DND-41 (cell line): ENCODE measurements around the gene CBY1.

Source experiments
- ATAC-seq: fragments of 200-7000 bp; cut with Tn5 transposase; 3 replicates; pipeline ENCODE4 v1.9.1; 2021; ENCODE audit warnings: low read depth; ENCODE audit not compliant: insufficient read depth
- DNase-seq: peaks from one replicate; pipeline ENCODE4 v3.0.0-alpha.2; 2020
- H2AFZ ChIP-seq: 2 replicates; pipeline ENCODE4 v1.6.0; 2012; ENCODE audit warnings: low read depth, low read length
- H3K27ac ChIP-seq: 2 replicates; pipeline ENCODE4 v1.5.1; 2012; ENCODE audit warnings: low read length, inconsistent platforms
- H3K27me3 ChIP-seq: fragments of 200-600 bp; sonication (generic); 2 replicates; pipeline ENCODE4 v1.6.0; 2012; ENCODE audit warnings: low read length, mild to moderate bottlenecking, inconsistent platforms; ENCODE audit not compliant: insufficient read depth, poor library complexity
- H3K36me3 ChIP-seq: 2 replicates; pipeline ENCODE4 v1.5.1; 2012; ENCODE audit warnings: low read length, inconsistent platforms; ENCODE audit not compliant: insufficient read depth
- H3K4me1 ChIP-seq: 2 replicates; pipeline ENCODE4 v1.5.1; 2012; ENCODE audit warnings: mild to moderate bottlenecking, low read length; ENCODE audit not compliant: insufficient read depth
- H3K4me2 ChIP-seq: 2 replicates; pipeline ENCODE4 v1.6.0; 2012; ENCODE audit warnings: mild to moderate bottlenecking, moderate library complexity, low read length, inconsistent platforms; ENCODE audit not compliant: insufficient read depth
- H3K4me3 ChIP-seq, 2 experiments: fragments of 200-600 bp in 1 of 2; shearing (Covaris generic) in 1 of 2; 2 replicates each; pipeline ENCODE4 v1.5.1; 2012 to 2016; ENCODE audit warnings: inconsistent platforms in 2 of 2, low read length in 2 of 2, mild to moderate bottlenecking in 2 of 2, low read depth in 1 of 2, moderate library complexity in 1 of 2
- H3K79me2 ChIP-seq: 2 replicates; pipeline ENCODE4 v1.6.0; 2012; ENCODE audit warnings: low read length, inconsistent platforms; ENCODE audit not compliant: insufficient read depth
- H3K9ac ChIP-seq: 2 replicates; pipeline ENCODE4 v1.6.0; 2012; ENCODE audit warnings: low read depth, mild to moderate bottlenecking, inconsistent platforms, low read length, moderate library complexity
- H3K9me3 ChIP-seq: 2 replicates; pipeline ENCODE4 v1.5.1; 2012; ENCODE audit warnings: low read length, moderate library complexity, mild to moderate bottlenecking, inconsistent platforms; ENCODE audit not compliant: insufficient read depth, severe bottlenecking
- H4K20me1 ChIP-seq: 2 replicates; pipeline ENCODE4 v1.6.0; 2012; ENCODE audit warnings: low read length; ENCODE audit not compliant: insufficient read depth
- EZH2 ChIP-seq: IDR thresholded peaks from 3 replicates; pipeline ENCODE4 v1.6.1; 2012; ENCODE audit warnings: borderline replicate concordance, low read depth, mild to moderate bottlenecking, moderate library complexity, low read length, inconsistent platforms; ENCODE audit not compliant: severe bottlenecking
- TF ChIP-seq, protein P1 (sequence below): IDR thresholded peaks from 2 replicates; pipeline ENCODE4 v1.5.1; 2012; ENCODE audit warnings: borderline replicate concordance, low read length, moderate library complexity, mild to moderate bottlenecking; ENCODE audit not compliant: poor library complexity, severe bottlenecking; ENCODE audit errors: extremely low read depth

The CBY1 gene

GRCh38 chr22:38681582-38682335 lies 25.3 kb downstream of the CBY1 start, which contains the start of gene TOMM22:
TSS of gene TOMM22 (plus strand) at chr22:38681957. CDS start at chr22:38681979, 22 bp downstream.
- H3K4me3 ChIP-seq, result peak within 1 kb of the TSS; percentile 99
- peaks cover 10% of the 10 kb centered on the region for H4K20me1 ChIP-seq
- peaks cover 29% of the 10 kb centered on the region for H3K4me1 ChIP-seq
- H3K4me2 ChIP-seq, result peak within 1 kb of the TSS; percentile 97
- no peak for TF ChIP-seq EZH2
- TF ChIP-seq, protein P1, sequence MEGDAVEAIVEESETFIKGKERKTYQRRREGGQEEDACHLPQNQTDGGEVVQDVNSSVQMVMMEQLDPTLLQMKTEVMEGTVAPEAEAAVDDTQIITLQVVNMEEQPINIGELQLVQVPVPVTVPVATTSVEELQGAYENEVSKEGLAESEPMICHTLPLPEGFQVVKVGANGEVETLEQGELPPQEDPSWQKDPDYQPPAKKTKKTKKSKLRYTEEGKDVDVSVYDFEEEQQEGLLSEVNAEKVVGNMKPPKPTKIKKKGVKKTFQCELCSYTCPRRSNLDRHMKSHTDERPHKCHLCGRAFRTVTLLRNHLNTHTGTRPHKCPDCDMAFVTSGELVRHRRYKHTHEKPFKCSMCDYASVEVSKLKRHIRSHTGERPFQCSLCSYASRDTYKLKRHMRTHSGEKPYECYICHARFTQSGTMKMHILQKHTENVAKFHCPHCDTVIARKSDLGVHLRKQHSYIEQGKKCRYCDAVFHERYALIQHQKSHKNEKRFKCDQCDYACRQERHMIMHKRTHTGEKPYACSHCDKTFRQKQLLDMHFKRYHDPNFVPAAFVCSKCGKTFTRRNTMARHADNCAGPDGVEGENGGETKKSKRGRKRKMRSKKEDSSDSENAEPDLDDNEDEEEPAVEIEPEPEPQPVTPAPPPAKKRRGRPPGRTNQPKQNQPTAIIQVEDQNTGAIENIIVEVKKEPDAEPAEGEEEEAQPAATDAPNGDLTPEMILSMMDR, result peak; percentile 85
- H2AFZ ChIP-seq, result peak within 1 kb of the TSS; percentile 99
- H3K79me2 ChIP-seq, result peaks cover 39% of the 10 kb centered on the region
- peak; percentile 87 for DNase-seq
- H3K9ac ChIP-seq, result peak within 1 kb of the TSS; percentile 89
- H3K27me3 ChIP-seq, result no peaks in the 10 kb centered on the region
- H3K9me3 ChIP-seq, result no peaks in the 10 kb centered on the region
- peak within 1 kb of the TSS; percentile 95 for H3K27ac ChIP-seq
- peaks cover 47% of the 10 kb centered on the region for H3K36me3 ChIP-seq
- ATAC-seq, result peak; percentile 98

DNA sequence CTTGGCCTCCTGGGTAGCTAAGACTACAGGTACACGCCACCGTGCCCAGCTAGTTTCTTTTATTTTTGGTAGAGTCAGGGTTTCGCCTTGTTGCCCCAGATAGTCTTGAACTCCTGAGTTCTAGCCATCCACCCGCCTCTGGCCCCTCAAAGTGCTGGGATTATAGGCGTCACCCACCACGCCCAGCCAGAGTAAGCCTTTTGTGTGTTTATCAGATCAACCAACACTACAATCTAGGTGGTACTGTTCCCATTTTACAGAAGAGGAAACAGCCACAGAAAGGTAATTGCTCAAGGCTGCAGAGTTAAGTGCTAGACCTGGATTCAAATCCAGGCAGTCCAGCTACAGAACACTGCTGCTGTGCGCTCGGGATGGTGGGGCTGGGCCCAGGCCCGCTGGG lies 28.5 kb downstream of the CBY1 start:
- TF ChIP-seq, protein P1, result no peak
- TF ChIP-seq EZH2, result no peak
- H4K20me1 ChIP-seq, result peaks cover 11% of the 10 kb centered on the region

DNA sequence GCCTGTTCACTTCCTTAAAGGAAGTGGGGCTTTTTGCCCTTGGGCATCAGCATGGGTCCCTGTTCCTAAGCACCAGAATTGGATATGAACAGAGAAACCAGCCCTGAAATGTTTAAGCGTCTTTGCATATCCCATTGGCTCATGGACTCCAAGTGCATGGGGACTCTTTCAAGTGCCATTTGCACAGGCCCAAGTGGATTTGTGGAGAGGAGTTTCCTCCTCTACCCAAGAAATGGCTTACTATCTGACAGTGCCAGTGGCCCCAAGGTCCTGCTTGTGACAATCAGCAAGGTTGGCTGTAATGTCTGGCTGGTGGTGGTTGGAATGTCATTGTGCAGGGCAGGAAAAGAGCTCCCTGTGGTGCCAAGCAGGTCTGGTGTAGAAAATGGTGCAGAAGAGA lies 29.3 kb downstream of the CBY1 start:
- Histone ChIP-seq H2AFZ (no peak overlapping the region), H3K4me3 (no peak overlapping the region), H3K79me2 (peaks cover 34% of the 10 kb centered on the region), H3K4me1 (peaks cover 22% of the 10 kb centered on the region), H3K36me3 (peaks cover 77% of the 10 kb centered on the region), H3K9me3 (no peaks in the 10 kb centered on the region), H3K27me3 (no peaks in the 10 kb centered on the region), H4K20me1 (peaks cover 11% of the 10 kb centered on the region), H3K27ac (no peak overlapping the region), H3K4me2 (no peak overlapping the region), H3K9ac (no peak overlapping the region)
- DNase-seq, result no peak
- no peak for ATAC-seq
- no peak for TF ChIP-seq EZH2
- TF ChIP-seq, protein P1, result no peak

More for the DNA sequence above, 28.5 kb downstream of the CBY1 start:
- H3K4me1 ChIP-seq, result peaks cover 29% of the 10 kb centered on the region
- DNase-seq (no peak), ATAC-seq (no peak)
- no peak overlapping the region for H3K27ac ChIP-seq
- H3K9me3 ChIP-seq, result no peaks in the 10 kb centered on the region
- H3K27me3 ChIP-seq, result no peaks in the 10 kb centered on the region
- H2AFZ ChIP-seq, result no peak overlapping the region
- no peak overlapping the region for H3K4me3 ChIP-seq
- H3K4me2 ChIP-seq, result no peak overlapping the region
- no peak overlapping the region for H3K9ac ChIP-seq
- peaks cover 39% of the 10 kb centered on the region for H3K79me2 ChIP-seq
- H3K36me3 ChIP-seq, result peaks cover 71% of the 10 kb centered on the region
